Measurements from ENCODE around the gene ERC1. TPM values are rescaled to one million over a fixed set of nuclear protein-coding genes. Genes with fewer than 3 reads are reported as not detected.

Gene ERC1
- total and polyA plus RNA-seq, 2 of the 4 experiments (the other 2 are of a cell fraction), result 11.6 to 25.6 TPM

DNA sequence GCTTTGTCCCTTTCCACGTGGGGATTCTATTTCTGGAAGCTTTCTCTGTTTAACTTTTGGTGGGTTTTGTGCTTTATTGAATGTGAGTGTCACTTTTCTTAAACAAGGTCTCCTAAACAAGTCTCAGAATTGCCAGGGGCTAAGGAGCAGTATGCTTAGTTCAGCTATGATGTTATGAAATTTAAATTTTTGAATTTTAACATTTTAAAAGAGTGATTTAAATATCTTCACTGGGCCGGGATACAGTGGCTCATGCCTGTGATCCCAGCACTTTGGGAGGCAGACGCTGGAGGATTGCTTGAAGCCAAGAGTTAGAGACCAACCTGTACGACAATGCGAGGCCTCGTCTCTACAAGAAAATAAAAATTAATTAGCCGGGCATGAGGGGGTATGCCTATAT, 276.2 kb downstream of the ERC1 start:
- WGBS, 2 experiments (ENCODE audit: extremely low coverage in 2 of 2, insufficient read length in 1 of 2), result 100% methylated on average over 1 of the region's 7 CpGs; no CpG with 5 or more reads in 1 of the 2 experiments
- Histone ChIP-seq H3K9me3 (ENCODE audit: control insufficient read depth, insufficient read depth, low read length) (no peaks in the 10 kb centered on the region), H2AK5ac (ENCODE audit: low read depth, low read length) (no peak overlapping the region), H4K20me1 (ENCODE audit: insufficient read depth, low read length) (no peaks in the 10 kb centered on the region), H3K27ac (ENCODE audit: insufficient read depth, low read length) (no peak overlapping the region), H3K23ac (ENCODE audit: low read depth, low read length) (no peak overlapping the region), H3K79me1 (ENCODE audit: low read depth in 1 of 2, low read length in 2 of 2) (peaks cover 8 to 10% of the 10 kb centered on the region in 2 experiments; a peak in 3 of 4 replicates), H2BK15ac (ENCODE audit: low read depth, low read length) (no peak overlapping the region), H3K18ac (ENCODE audit: low read depth, low read length) (no peak overlapping the region), H3K4ac (ENCODE audit: low read depth, low read length) (no peak overlapping the region), H2BK120ac (ENCODE audit: low read depth, low read length) (no peak overlapping the region), H2BK20ac (ENCODE audit: low read depth, low read length) (no peak overlapping the region), H4K8ac (ENCODE audit: low read depth in 2 of 2, low read length in 2 of 2) (no peak overlapping the region), H3K56ac (ENCODE audit: extremely low read depth, insufficient read depth, low read length) (no peak overlapping the region), H3K9me1 (ENCODE audit: insufficient read depth, low read length) (no peaks in the 10 kb centered on the region; the same call in 1 of the 2 replicates), H3K36me3 (ENCODE audit: control insufficient read depth, insufficient read depth, low read length) (peaks cover 5% of the 10 kb centered on the region), H3K14ac (replicated peaks; ENCODE audit: low read depth, low read length) (no peak overlapping the region), H3K4me3 (ENCODE audit: insufficient read depth, low read depth, low read length) (no peak overlapping the region), H3K4me2 (ENCODE audit: low read depth, low read length) (no peak overlapping the region), H3K27me3 (ENCODE audit: control insufficient read depth, insufficient read depth, low read length) (no peaks in the 10 kb centered on the region), H2AK9ac (replicated peaks; ENCODE audit: low read depth, low read length, poor library complexity) (no peak overlapping the region), H2AFZ (replicated peaks; ENCODE audit: low read length, poor library complexity) (no peak overlapping the region), H4K91ac (ENCODE audit: insufficient read depth, low read depth, low read length) (no peak overlapping the region), H4K5ac (ENCODE audit: low read depth, low read length) (no peak overlapping the region), H2BK5ac (ENCODE audit: low read depth, low read length, poor library complexity, severe bottlenecking) (no peak overlapping the region), H3K9ac (ENCODE audit: low read depth, low read length) (no peak overlapping the region), H3K4me1 (ENCODE audit: control insufficient read depth, insufficient read depth, low read length) (no peaks in the 10 kb centered on the region)
- ATAC-seq (ENCODE audit: low read depth) (no peak), DNase-seq (no peak)
- CTCF ChIA-PET, result interaction anchor here (0.6 kb wide), 1 partner anchor 75 kb away, joined by 6 read pairs; no protein-coding TSS in a partner anchor
- intact Hi-C loops (cut with micrococcal nuclease), result no loop called here
- dilution Hi-C loops (cut with HindIII; ENCODE audit: low sequenced_read_pairs, unreplicated experiment), result no loop called here
- in situ Hi-C loops (cut with MboI; ENCODE audit: low sequenced_read_pairs), result no loop called here
- no TSS peak for BruUV-seq (replicated peaks)
- POLR2A ChIA-PET (ENCODE audit: unreplicated experiment), result no interaction called here
- TF ChIP-seq MAFK (IDR thresholded peaks at IDR 0.05; ENCODE audit: low read depth, low read length), result no peak
- TF ChIP-seq RAD21 (IDR thresholded peaks at IDR 0.05; ENCODE audit: low read length), result no peak
- no peak for TF ChIP-seq CHD1 (IDR thresholded peaks at IDR 0.05; ENCODE audit: low read depth, low read length)
- no peak for TF ChIP-seq MXI1 (IDR thresholded peaks at IDR 0.05; ENCODE audit: borderline replicate concordance, low read depth, low read length)
- TF ChIP-seq POLR2A (IDR thresholded peaks at IDR 0.05; ENCODE audit: low read depth, low read length), result no peak
- TF ChIP-seq RCOR1 (IDR thresholded peaks at IDR 0.05; ENCODE audit: insufficient replicate concordance, low read length), result no peak
- no peak for TF ChIP-seq MAZ (IDR thresholded peaks at IDR 0.05; ENCODE audit: borderline replicate concordance, low read depth, low read length)
- TF ChIP-seq SMC3 (IDR thresholded peaks at IDR 0.05; ENCODE audit: low read depth, low read length), result no peak
- TF ChIP-seq, protein P1, sequence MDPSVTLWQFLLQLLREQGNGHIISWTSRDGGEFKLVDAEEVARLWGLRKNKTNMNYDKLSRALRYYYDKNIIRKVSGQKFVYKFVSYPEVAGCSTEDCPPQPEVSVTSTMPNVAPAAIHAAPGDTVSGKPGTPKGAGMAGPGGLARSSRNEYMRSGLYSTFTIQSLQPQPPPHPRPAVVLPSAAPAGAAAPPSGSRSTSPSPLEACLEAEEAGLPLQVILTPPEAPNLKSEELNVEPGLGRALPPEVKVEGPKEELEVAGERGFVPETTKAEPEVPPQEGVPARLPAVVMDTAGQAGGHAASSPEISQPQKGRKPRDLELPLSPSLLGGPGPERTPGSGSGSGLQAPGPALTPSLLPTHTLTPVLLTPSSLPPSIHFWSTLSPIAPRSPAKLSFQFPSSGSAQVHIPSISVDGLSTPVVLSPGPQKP (IDR thresholded peaks at IDR 0.05; ENCODE audit: borderline replicate concordance, low read depth, low read length), result no peak
- TF ChIP-seq, protein P2, sequence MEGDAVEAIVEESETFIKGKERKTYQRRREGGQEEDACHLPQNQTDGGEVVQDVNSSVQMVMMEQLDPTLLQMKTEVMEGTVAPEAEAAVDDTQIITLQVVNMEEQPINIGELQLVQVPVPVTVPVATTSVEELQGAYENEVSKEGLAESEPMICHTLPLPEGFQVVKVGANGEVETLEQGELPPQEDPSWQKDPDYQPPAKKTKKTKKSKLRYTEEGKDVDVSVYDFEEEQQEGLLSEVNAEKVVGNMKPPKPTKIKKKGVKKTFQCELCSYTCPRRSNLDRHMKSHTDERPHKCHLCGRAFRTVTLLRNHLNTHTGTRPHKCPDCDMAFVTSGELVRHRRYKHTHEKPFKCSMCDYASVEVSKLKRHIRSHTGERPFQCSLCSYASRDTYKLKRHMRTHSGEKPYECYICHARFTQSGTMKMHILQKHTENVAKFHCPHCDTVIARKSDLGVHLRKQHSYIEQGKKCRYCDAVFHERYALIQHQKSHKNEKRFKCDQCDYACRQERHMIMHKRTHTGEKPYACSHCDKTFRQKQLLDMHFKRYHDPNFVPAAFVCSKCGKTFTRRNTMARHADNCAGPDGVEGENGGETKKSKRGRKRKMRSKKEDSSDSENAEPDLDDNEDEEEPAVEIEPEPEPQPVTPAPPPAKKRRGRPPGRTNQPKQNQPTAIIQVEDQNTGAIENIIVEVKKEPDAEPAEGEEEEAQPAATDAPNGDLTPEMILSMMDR (conservative IDR thresholded peaks at IDR 0.05; ENCODE audit: low read depth, low read length), result no peak
